ENCODE data around the gene UBE2A.

- TF ChIP-seq ZFP30 (CRISPR knock-in tag; IDR thresholded peaks at IDR 0.05) = no peak
- no peak for TF ChIP-seq CREB5 (CRISPR knock-in tag; IDR thresholded peaks at IDR 0.05; ENCODE audit: low read depth)
- TF ChIP-seq ZNF8 (CRISPR knock-in tag; IDR thresholded peaks at IDR 0.05) = no peak
- no peak for TF ChIP-seq ZC3H10 (CRISPR knock-in tag; IDR thresholded peaks at IDR 0.05)
- no peak for TF ChIP-seq TOX (CRISPR knock-in tag; IDR thresholded peaks at IDR 0.05; ENCODE audit: borderline replicate concordance)
- no peak for TF ChIP-seq ESRRG (CRISPR knock-in tag; IDR thresholded peaks at IDR 0.05)
- no peak for TF ChIP-seq ZNF70 (CRISPR knock-in tag; IDR thresholded peaks at IDR 0.05)
- no peak for TF ChIP-seq ZNF565 (CRISPR knock-in tag; conservative IDR thresholded peaks at IDR 0.05; ENCODE audit: low read depth)
- TF ChIP-seq GLIS3 (CRISPR knock-in tag; IDR thresholded peaks at IDR 0.05) = no peak
- no peak for TF ChIP-seq SNAI2 (CRISPR knock-in tag; IDR thresholded peaks at IDR 0.05)
- TF ChIP-seq BACH2 (CRISPR knock-in tag; IDR thresholded peaks at IDR 0.05; ENCODE audit: borderline replicate concordance) = no peak
- TF ChIP-seq TCF4 (CRISPR knock-in tag; IDR thresholded peaks at IDR 0.05; ENCODE audit: borderline replicate concordance) = no peak
- no peak for TF ChIP-seq OSR1 (CRISPR knock-in tag; IDR thresholded peaks at IDR 0.05)
These were observed 44.1 kb downstream of the UBE2A start for GRCh38 chrX:119618439-119618838.
